ENCODE results near the gene KIAA0753. TPM values are rescaled to one million over a fixed set of nuclear protein-coding genes. Genes with fewer than 3 reads are reported as not detected.

KIAA0753 gene
- total RNA-seq, 1 donor from 2014 or later: 33.7 TPM

DNA sequence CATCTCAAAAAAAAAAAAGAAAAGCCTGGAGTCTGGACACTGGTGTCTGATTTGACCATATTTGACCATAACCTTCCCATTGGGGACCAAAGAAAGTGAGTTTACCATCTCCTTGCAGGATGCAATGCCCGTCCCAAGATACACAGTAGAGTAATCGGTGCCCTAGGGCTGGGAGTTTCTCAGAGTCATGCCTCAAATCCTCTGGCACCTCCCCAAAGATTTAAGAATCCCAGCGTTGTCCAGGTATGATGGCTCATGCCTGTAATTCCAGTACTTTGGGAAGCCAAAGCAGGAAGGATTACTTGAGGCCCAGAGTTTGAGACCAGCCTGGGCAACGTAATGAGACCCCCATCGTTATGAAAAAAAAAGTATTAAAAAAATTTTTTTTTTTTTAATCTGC is 89.2 kb downstream of the KIAA0753 start:
- Mint-ChIP-seq H3K27me3 (peaks cover 28% of the 10 kb centered on the region), H3K4me3 (no peak overlapping the region), H3K36me3 (no peaks in the 10 kb centered on the region), H3K4me1 (ENCODE audit: unreplicated experiment) (peaks cover 15% of the 10 kb centered on the region), H3K27ac (peak overlapping the region; percentile 95), H3K9me3 (no peaks in the 10 kb centered on the region)
- DNase-seq (ENCODE audit: extremely low spot score, unreplicated experiment): no peak
- TF ChIP-seq, protein P1, sequence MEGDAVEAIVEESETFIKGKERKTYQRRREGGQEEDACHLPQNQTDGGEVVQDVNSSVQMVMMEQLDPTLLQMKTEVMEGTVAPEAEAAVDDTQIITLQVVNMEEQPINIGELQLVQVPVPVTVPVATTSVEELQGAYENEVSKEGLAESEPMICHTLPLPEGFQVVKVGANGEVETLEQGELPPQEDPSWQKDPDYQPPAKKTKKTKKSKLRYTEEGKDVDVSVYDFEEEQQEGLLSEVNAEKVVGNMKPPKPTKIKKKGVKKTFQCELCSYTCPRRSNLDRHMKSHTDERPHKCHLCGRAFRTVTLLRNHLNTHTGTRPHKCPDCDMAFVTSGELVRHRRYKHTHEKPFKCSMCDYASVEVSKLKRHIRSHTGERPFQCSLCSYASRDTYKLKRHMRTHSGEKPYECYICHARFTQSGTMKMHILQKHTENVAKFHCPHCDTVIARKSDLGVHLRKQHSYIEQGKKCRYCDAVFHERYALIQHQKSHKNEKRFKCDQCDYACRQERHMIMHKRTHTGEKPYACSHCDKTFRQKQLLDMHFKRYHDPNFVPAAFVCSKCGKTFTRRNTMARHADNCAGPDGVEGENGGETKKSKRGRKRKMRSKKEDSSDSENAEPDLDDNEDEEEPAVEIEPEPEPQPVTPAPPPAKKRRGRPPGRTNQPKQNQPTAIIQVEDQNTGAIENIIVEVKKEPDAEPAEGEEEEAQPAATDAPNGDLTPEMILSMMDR (conservative IDR thresholded peaks at IDR 0.05): no peak

DNA sequence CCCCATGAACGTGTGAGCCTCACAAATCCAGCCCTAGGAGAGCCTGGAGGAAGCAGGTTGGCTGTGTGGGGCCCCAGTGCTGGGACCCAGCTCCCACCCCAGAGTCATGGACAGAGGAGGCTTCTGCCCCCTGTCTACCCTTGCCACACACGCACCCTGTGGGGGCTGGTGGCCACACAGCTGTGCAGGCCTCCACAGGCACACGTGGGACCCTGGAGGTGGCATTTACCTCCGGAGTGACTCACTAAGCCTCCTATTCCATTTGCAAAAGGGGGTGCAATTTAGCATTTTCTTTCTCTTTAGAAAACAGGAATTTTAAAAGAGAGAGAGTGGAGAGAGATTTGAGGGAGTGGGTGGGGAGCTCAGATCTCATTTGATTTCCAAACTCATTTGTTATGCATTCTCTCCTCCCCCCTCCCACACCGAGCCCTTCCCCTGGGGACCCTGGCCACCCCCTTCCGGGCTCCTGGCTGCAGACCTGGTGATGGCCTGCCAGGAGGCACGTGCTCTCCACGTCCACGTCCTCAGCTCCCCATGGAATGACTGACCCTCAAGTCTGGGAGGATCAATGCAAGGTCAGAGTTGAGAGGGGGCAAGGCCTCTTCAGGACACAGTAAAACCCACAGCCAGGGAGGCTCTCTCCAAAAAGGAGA is 91.0 kb downstream of the KIAA0753 start:
- Mint-ChIP-seq H3K27ac (peak overlapping the region; percentile 41), H3K36me3 (no peaks in the 10 kb centered on the region)

DNA sequence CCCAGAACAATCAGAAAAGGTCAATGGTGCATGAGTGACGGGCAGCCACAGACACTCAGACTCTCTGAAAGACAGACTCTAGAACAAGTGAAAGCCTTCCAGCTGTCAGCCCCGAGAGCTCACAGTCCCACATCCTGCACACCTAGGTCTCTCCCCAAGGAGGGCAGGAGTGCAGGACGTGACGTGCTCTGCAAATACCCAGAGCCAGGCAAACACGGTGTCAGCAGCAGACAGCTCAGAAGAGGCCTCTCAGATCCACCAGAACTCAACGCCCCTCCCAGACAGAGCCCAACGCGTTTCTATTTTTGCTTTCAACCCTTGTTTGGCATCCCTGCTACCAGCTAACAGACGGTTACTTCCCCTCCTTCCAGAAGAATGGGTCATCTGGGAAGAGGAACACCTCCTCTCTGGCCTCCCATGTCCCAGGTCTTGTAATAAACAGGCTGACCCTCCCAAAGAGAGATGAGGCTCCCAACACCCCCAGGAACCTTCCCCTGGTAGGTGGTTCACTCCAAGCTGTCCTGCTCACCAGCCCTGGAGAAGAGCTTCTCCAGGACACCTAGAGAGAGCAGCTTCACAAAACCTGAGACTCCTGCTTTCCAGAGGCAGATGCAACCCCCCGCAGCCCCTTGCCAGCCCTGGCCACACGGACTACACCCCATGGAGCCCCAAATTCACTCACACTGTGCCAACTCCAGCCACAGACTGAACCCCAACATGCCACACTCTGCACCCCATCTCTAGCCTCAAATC is 91.8 kb downstream of the KIAA0753 start:
- TF ChIP-seq, protein P1 (conservative IDR thresholded peaks at IDR 0.05): no peak
- peak overlapping the region; percentile 41 for H3K27ac Mint-ChIP-seq
- H3K9me3 Mint-ChIP-seq: no peaks in the 10 kb centered on the region
- peaks cover 14% of the 10 kb centered on the region for H3K27me3 Mint-ChIP-seq
- peaks cover 17% of the 10 kb centered on the region for H3K4me1 Mint-ChIP-seq (ENCODE audit: unreplicated experiment)
- H3K36me3 Mint-ChIP-seq: no peaks in the 10 kb centered on the region
- H3K4me3 Mint-ChIP-seq: peak overlapping the region; percentile 22
- DNase-seq (ENCODE audit: extremely low spot score, unreplicated experiment): no peak

More for the DNA sequence above, 91.0 kb downstream of the KIAA0753 start:
- DNase-seq (ENCODE audit: extremely low spot score, unreplicated experiment): no peak
- Mint-ChIP-seq H3K9me3 (no peaks in the 10 kb centered on the region), H3K4me1 (ENCODE audit: unreplicated experiment) (peaks cover 20% of the 10 kb centered on the region), H3K4me3 (no peak overlapping the region), H3K27me3 (peaks cover 22% of the 10 kb centered on the region)
- TF ChIP-seq, protein P1 (conservative IDR thresholded peaks at IDR 0.05): no peak

DNA sequence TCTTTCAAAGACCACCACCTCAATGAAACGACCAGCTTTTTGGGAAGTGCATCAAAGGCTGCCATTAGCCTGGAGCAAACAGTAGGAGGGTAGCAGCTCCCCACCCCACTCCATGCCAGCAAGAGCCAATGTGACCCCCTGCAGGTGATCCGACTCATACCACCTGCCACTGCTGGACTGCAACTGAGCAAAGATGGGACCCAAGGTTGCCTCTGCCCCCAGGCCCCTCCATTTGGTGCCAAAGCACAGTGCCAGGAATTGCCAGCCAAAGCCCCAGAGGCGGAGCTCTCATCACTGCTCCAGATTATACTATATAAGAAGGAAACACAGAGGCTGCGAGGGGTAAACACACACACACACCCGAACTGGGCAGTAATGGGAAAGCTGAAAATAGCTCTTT is 92.5 kb downstream of the KIAA0753 start:
- no peaks in the 10 kb centered on the region for H3K36me3 Mint-ChIP-seq
- no peak for DNase-seq (ENCODE audit: extremely low spot score, unreplicated experiment)
- TF ChIP-seq, protein P1 (conservative IDR thresholded peaks at IDR 0.05): no peak
- no peak overlapping the region for H3K4me3 Mint-ChIP-seq
- H3K4me1 Mint-ChIP-seq (ENCODE audit: unreplicated experiment): peaks cover 13% of the 10 kb centered on the region
- peak overlapping the region; percentile 41 for H3K27ac Mint-ChIP-seq
- no peaks in the 10 kb centered on the region for H3K9me3 Mint-ChIP-seq
- peaks cover 8% of the 10 kb centered on the region for H3K27me3 Mint-ChIP-seq

DNA sequence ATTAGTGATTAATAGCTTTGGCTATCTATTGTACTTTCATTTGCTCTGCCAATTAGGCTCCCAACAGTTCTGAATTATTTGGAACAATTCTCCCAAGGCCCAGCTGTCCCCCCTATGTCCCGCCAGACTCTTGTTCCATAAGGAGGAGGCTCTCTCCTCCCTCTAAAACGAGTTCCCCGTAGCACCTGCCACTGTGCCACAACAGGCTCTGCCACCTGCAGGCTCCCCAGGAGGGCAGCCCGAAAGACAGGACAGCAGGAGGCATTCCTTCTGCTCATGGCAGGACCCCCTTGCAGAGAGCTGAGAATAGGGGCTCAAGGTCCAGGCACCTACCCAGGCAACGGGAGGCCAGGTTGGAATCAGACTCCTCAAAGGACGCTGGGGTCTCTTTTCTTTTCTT is 93.2 kb downstream of the KIAA0753 start:
- H3K27ac Mint-ChIP-seq: no peak overlapping the region
- no peaks in the 10 kb centered on the region for H3K36me3 Mint-ChIP-seq
- DNase-seq (ENCODE audit: extremely low spot score, unreplicated experiment): no peak
- H3K27me3 Mint-ChIP-seq: peaks cover 5% of the 10 kb centered on the region
- no peaks in the 10 kb centered on the region for H3K9me3 Mint-ChIP-seq
- TF ChIP-seq, protein P1 (conservative IDR thresholded peaks at IDR 0.05): no peak
- H3K4me3 Mint-ChIP-seq: no peak overlapping the region
- peaks cover 13% of the 10 kb centered on the region for H3K4me1 Mint-ChIP-seq (ENCODE audit: unreplicated experiment)
